Activated gamma-delta T cell treated with Interleukin-2 at 50 U/mL for 16 hours (primary cell): ENCODE data around the gene BLVRA.
A peak's percentile ranks its signal among the peaks of the same experiment; 100 is the strongest.

Experiments
- DNase-seq: peaks from one replicate; pipeline ENCODE4 v3.0.0-alpha.2; 2020

The BLVRA gene

DNA sequence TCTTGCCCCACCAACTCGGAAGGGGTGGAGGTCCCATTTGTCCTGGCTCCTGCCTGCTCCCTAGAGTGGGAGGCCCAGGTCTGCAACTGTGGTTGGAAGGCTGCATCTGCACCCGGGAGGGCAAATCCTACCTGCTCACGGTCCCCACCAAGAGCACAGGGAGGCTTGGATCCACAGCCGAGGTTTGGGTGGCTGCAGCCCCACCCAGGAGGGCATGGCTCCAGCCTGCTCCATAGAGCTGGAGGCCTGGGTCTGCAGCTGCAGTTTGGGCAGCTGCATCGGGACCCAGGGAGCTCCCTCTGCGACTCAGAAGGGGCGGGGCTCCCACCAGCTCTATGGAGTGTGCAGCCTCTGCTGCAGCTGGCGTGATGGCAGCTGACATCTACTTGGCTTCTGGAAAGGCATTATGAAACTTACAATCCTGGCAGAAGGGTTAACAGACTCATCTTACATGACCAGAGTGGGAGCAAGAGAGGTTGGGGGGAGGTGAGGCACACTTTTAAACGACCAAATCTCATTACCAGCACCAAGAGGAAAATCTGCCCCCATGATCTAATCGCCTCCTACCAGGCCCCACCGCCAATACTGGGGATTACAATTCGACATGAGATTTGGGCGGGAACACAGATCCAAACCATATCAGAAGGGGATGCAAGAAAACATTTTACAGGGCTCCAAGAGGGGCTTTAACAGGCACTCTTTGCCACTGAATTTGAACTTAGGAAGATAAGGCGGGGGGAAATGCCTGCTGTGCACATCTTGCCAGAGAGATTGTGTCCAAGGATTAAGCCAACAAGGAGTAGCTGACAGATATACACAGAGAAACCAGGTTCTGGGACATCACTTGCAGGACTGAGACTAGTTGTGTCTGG lies 8.2 kb upstream of the BLVRA start:
- DNase-seq = no peak

DNA sequence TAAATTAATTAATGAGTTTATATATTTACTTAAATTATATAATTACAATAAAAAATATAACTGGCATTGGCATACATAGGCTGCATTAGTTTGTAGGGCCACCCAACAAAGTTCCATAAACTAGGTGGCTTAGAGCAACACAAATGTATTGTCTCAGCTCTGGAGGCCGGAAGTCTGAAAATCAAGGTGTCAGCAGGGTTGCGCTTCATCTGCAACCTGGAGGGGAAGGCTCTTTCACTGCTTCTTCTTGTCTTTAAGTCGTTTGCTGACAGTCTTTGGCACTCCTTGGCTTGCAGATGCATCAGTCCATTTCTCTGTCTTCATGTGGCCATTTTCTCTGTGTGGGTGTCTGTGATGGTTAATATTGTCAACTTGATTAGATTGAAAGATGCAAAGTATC lies 6.1 kb upstream of the BLVRA start:
- no peak for DNase-seq

DNA sequence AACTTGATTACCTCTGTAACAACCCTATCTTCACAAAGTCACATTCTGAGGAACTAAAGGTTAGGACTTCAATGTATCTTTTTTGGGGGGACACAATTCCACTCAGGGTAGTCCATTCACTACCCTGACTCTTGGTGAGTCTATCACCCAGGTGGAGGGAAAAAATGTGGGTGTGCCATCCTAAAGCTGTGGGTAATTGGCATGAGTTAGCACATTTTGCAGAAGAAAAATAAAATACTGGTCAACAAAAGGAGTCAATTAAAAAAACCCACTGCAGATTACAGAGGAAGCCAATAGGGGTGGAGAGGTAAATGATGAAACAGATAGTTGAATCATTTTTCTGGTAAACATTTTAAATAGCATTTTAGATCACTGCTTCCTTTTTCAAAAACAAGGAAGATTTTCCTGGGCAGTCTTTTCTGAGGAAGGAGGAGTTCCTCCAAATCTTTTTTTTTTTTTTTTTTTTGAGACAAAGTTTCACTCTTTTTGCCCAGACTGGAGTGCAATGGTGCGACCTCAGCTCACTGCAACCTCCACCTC lies 5.1 kb upstream of the BLVRA start:
- no peak for DNase-seq

DNA sequence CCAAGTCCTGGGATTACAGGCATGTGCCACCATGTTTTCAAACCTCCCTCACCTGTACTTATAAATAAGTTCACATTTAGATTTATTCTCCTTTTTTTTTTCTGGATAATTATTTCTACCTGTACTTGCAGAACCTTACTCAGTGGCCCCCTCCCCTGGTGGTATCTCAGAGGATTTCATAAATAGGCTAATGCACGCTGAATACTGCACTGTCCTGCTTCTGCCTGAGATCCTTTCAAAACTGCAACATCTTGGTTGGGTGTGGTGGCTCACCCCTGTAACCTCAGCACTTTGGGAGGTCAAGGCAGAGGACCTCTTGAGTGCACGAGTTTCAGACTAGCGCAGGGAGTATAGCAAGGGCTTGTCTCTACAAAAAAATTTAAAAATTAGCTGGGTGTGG lies 4.6 kb upstream of the BLVRA start:
- no peak for DNase-seq

DNA sequence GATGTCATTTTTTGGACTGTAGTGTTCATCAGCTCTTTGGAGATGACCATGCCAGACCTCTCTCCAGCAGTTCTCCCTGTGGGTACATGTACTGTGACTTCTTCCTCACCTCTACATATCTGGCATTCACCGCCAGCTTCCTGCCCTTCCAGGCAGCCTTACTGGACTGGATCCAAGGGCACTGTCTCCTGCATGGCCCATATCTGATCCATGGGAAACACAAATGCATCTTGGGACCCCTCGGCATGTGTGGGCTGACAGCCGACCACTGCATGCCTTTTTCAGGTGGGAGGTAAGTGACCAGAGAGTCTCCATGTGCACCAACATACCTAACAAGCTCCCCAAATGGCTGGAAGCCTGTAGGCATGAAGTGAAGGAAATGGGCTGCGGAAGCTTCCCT lies 3.9 kb upstream of the BLVRA start:
- no peak for DNase-seq

GRCh38 chr7:43756368-43757072 lies 2.0 kb upstream of the BLVRA start:
- no peak for DNase-seq

- DNase-seq = no peak
Measured at GRCh38 chr7:43757073-43757720, 1.3 kb upstream of the BLVRA start.

DNA sequence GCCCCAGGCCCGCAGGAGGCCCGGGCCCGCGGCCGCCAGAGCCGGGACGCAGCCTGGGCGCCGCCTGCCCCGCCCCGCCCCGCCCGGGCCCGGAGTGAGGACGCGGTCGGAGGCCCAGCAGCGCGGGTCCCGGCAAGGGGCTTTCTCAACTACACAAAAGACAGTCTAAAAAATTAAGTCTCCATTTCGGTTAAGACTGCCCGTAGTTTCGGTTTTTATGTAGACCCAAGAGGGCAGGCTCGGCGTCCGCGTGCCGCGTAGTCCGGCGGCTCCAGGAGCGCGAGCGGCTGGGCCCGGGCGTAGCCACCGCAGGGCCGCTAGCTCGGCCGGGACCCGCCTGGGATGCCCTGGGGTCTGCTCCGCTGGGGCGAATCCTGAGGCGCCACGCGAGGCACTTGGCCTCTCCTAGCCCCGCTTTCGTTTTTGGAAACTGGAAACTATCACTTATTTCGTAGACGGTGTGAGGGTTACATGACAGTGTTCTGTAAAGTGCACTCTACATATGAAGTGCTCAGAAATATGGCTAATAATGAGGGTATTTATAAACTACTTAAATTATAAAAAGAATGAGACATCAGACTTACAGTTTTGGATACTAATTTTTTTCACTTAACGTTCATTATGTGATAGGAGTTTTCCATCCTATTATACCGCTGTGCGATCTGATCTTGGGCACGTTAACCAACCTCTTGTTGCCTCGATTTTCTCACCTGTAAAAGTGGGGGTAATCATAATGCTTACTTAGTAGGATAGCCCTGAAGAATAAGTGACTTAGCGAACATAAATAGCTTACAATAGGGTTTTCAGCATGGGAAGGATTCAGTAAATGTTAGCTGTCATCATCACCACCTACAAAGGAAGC lies 573 bp downstream of the BLVRA start:
- DNase-seq = peak; percentile 9

- no peak for DNase-seq
Measured at GRCh38 chr7:43760861-43761260, 2.4 kb downstream of the BLVRA start.

DNA sequence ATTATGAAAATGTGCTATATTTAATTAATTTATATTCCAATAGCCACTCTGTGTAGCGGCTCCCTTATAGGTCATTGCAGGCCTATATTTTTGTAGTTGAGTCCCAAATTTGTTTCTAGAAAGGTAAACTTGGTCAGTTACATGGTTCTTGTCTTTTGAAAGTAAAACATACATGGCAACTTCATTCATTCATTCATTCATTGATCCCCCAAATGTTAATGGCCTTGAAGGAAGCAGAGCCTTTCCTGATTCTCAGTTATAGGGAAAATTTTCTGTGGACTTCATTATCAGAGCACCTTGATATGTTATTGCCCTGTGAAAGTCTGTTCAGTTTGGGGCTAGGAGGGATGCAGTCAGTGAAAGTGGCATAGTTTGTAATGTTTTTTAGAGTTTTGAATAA lies 2.9 kb downstream of the BLVRA start:
- no peak for DNase-seq

GRCh38 chr7:43761938-43762692 lies 3.6 kb downstream of the BLVRA start:
- DNase-seq = no peak

GRCh38 chr7:43763183-43763582 lies 4.7 kb downstream of the BLVRA start:
- no peak for DNase-seq

- no peak for DNase-seq
Measured at GRCh38 chr7:43764039-43764761, 5.7 kb downstream of the BLVRA start.

GRCh38 chr7:43764807-43765491 lies 6.5 kb downstream of the BLVRA start:
- DNase-seq = no peak

DNA sequence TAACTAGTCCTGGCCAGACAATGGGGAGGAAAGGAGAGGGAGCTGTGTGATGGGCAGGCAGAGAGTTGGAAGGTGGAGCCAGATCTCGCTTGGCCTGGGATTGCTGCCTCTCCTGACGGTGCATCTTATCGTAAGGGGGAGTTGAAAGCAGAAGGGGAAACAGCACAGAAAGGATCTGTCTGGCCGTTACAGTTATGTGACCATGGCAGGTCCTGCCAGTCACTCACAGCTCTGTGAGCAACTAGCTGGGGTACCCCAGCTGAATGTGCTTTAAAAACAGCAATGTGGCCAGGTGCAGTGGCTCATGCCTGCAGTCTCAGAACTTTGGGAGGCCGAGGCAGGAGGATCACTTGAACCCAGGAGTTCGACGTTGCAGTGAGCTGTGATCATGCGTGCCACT lies 8.1 kb downstream of the BLVRA start:
- no peak for DNase-seq

GRCh38 chr7:43767311-43767710 lies 8.8 kb downstream of the BLVRA start:
- DNase-seq = no peak

GRCh38 chr7:43768201-43768886 lies 9.9 kb downstream of the BLVRA start:
- DNase-seq = no peak

- DNase-seq = no peak
Measured at GRCh38 chr7:43768887-43769272, 10.4 kb downstream of the BLVRA start.

DNA sequence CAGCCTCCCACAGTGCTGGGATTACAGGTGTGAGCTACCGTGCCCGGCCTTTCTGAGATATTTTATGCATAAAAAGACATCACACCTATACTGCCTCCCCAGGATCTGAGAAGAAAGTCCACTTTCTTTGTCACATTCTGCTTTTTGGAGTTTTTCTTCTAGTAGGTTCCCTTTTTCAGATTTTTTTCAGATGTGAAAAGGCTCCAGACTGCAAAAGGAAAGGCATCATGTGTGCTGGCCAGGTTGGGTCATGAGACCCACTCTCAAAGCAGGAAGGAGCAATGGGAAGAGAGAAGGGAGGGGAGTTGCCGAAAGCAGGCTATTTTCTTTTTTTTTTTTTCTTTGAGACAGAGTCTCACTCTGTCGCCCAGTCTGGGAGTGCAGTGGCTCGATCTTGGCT lies 10.8 kb downstream of the BLVRA start:
- no peak for DNase-seq
